AG04449 (cell line): ENCODE measurements around the gene CDHR3.
A peak's percentile ranks its signal among the peaks of the same experiment; 100 is the strongest.

Experiments used
- CTCF ChIA-PET: fragments of 350-600 bp; formaldehyde crosslinking; extraction: SDS; loops from one replicate; lab custom pipeline; 2021; ENCODE audit warnings: antibody characterized with exemption; lab: Yijun Ruan, JAX
- POLR2A ChIA-PET: fragments of 400-600, 350-600 bp; formaldehyde crosslinking; extraction: SDS; loops from one replicate; lab custom pipeline; 2020; ENCODE audit warnings: antibody characterized with exemption, inconsistent platforms; lab: Yijun Ruan, JAX
- DNase-seq: peaks from one replicate; pipeline ENCODE4 v3.0.0-alpha.2; 2010; ENCODE audit warnings: low read depth, low spot score
- H3K4me3 ChIP-seq: 2 replicates; pipeline ENCODE4 v1.5.1; 2011; ENCODE audit warnings: low read depth, mild to moderate bottlenecking, control low read depth, low read length
- CTCF ChIP-seq: IDR thresholded peaks from one replicate; pipeline ENCODE4 v1.5.1; 2011; ENCODE audit warnings: mild to moderate bottlenecking, moderate library complexity, low read length, control low read depth, inconsistent platforms; ENCODE audit not compliant: insufficient read depth; ENCODE audit errors: missing control alignments

CDHR3 gene

GRCh38 chr7:106012935-106013439, 49.9 kb downstream of the CDHR3 start:
- TF ChIP-seq CTCF, result no peak
- H3K4me3 ChIP-seq, result no peak overlapping the region
- peak; percentile 49 for DNase-seq
- ChIA-PET POLR2A (no interaction called here), CTCF (interaction anchor here (0.8 to 4.1 kb wide), 4 partner anchors 12 to 252 kb away, joined by 3 to 18 read pairs (median 4); no protein-coding TSS in a partner anchor)

- H3K4me3 ChIP-seq, result no peak overlapping the region
- no peak for TF ChIP-seq CTCF
- no peak for DNase-seq
- CTCF ChIA-PET, result interaction anchor here (0.6 to 4.1 kb wide), 4 partner anchors 14 to 255 kb away, joined by 3 to 18 read pairs (median 3); no protein-coding TSS in a partner anchor
- POLR2A ChIA-PET, result no interaction called here
Measured at GRCh38 chr7:106015381-106016218, 52.5 kb downstream of the CDHR3 start.

- no peak overlapping the region for H3K4me3 ChIP-seq
- no peak for TF ChIP-seq CTCF
- no peak for DNase-seq
- CTCF ChIA-PET, result interaction anchor here (1.2 to 4.1 kb wide), 2 partner anchors 13 to 256 kb away, joined by 3 to 18 read pairs; no protein-coding TSS in a partner anchor
- POLR2A ChIA-PET, result no interaction called here
Measured at GRCh38 chr7:106016331-106016730, 53.3 kb downstream of the CDHR3 start.

- H3K4me3 ChIP-seq, result no peak overlapping the region
- no peak for TF ChIP-seq CTCF
- CTCF ChIA-PET, result interaction anchor here (0.8 to 0.9 kb wide), 2 partner anchors 8 to 257 kb away, joined by 3 to 4 read pairs; no protein-coding TSS in a partner anchor
- no peak for DNase-seq
- POLR2A ChIA-PET, result no interaction called here
Measured at GRCh38 chr7:106017657-106018056, 54.6 kb downstream of the CDHR3 start.

- TF ChIP-seq CTCF, result no peak
- ChIA-PET CTCF (interaction anchor here (0.9 to 1.7 kb wide), 5 partner anchors 8 to 258 kb away, joined by 3 to 7 read pairs (median 3); no protein-coding TSS in a partner anchor), POLR2A (no interaction called here)
- H3K4me3 ChIP-seq, result no peak overlapping the region
- no peak for DNase-seq
Measured at GRCh38 chr7:106018566-106019469, 55.8 kb downstream of the CDHR3 start.
